Mesodermal cell (in vitro differentiated cells): Measurements from ENCODE around the gene MRGPRX4.

Experiments used
- H3K27ac ChIP-seq: 2 replicates; pipeline ENCODE4 v1.7.0; 2013; ENCODE audit warnings: mild to moderate bottlenecking, low read depth, low read length, moderate library complexity; ENCODE audit not compliant: severe bottlenecking
- H3K36me3 ChIP-seq: 2 replicates; pipeline ENCODE4 v1.7.1; 2013; ENCODE audit warnings: mild to moderate bottlenecking, low read length, moderate library complexity; ENCODE audit not compliant: control insufficient read depth, insufficient read depth
- H3K4me1 ChIP-seq: one replicate; pipeline ENCODE4 v1.7.1; 2013; ENCODE audit warnings: mild to moderate bottlenecking, low read length; ENCODE audit not compliant: insufficient read depth, control insufficient read depth, poor library complexity, severe bottlenecking
- H3K4me3 ChIP-seq: 2 replicates; pipeline ENCODE4 v1.7.0; 2013; ENCODE audit warnings: low read length, control low read depth, mild to moderate bottlenecking; ENCODE audit not compliant: insufficient read depth, poor library complexity, severe bottlenecking; ENCODE audit errors: extremely low read depth
- H3K9me3 ChIP-seq: 2 replicates; pipeline ENCODE4 v1.7.1; 2013; ENCODE audit warnings: mild to moderate bottlenecking, low read length, moderate library complexity; ENCODE audit not compliant: control insufficient read depth
- WGBS, 2 experiments: methylation state at CpG; one replicate each; pipeline ENCODE4 v1.1.5; 2013; ENCODE audit warnings: missing lambda C conversion rate in 2 of 2; ENCODE audit not compliant: insufficient coverage in 2 of 2; 5-methylcytosine and 5-hydroxymethylcytosine counted together

The MRGPRX4 gene

DNA sequence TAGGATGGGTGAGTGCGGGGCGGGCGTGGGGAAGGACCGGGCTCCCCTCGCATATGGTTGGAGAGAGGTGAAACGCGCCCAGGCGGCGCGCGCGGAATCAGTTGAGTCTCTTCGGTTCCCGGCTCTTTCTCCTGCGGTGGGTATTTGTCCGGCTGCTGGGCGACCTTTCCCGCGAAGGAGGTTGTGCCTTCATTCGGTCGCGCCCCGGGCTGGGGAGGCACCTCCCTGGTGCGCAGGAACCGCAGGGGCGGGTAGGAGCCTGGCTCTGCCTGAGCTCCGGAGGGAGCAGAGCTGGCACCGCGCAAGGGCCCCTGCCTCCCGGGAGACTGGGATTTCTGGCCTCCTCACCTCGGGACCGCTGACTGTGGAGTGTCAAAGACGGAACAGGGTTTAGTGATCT lies 36.4 kb downstream of the MRGPRX4 start:
- no peaks in the 10 kb centered on the region for H3K4me1 ChIP-seq
- no peaks in the 10 kb centered on the region for H3K9me3 ChIP-seq
- WGBS, 2 experiments, result 96 to 98% methylated on average over 23 to 28 of the region's 33 CpGs
- no peak overlapping the region for H3K27ac ChIP-seq
- no peaks in the 10 kb centered on the region for H3K36me3 ChIP-seq
- no peak overlapping the region for H3K4me3 ChIP-seq

- no peaks in the 10 kb centered on the region for H3K36me3 ChIP-seq
- WGBS, 2 experiments, result 91 to 97% methylated on average over 4 to 5 of the region's 5 CpGs
- H3K4me3 ChIP-seq, result no peak overlapping the region
- H3K27ac ChIP-seq, result no peak overlapping the region
- H3K4me1 ChIP-seq, result no peaks in the 10 kb centered on the region
- no peaks in the 10 kb centered on the region for H3K9me3 ChIP-seq
Measured at GRCh38 chr11:18221274-18221876, 48.7 kb downstream of the MRGPRX4 start.

DNA sequence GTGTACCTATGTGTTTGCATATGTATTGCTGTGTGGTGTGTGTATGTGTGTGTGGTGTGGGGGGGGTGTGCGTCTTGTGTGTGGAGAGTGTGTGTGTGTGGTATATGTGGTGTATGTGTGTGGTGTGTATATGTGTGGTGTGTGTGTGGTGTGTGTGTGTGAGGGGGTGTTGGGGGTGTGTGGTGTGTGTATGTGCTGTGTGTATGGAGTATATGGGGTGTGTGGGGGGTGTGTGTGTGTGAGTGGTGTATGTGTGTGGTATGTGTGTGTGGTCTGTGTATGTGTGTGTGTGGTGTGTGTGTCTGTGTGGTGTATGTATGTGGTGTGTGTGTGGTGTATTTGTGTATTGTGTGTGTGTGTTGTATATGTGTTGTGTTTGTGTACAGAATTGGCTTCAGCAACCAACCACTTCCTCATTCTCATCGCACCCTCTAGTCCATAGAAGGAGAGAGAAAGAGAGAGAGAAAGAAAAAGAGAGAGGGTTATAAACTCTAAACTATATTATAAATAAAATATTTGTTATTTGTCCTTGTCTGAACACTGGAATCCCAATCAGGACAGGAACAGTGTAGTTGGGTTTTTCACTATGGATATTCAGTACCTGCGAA lies 50.3 kb downstream of the MRGPRX4 start:
- H3K4me1 ChIP-seq, result no peaks in the 10 kb centered on the region
- H3K36me3 ChIP-seq, result no peaks in the 10 kb centered on the region
- no peaks in the 10 kb centered on the region for H3K9me3 ChIP-seq
- 100% methylated on average over 1 to 2 of the region's 3 CpGs for WGBS, 2 experiments
- H3K27ac ChIP-seq, result no peak overlapping the region
- H3K4me3 ChIP-seq, result no peak overlapping the region
